Activated effector memory CD4-positive, alpha-beta T cell treated with Interleukin-2 at 50 U/mL for 16 hours (primary cell): ENCODE measurements around the gene SLC52A1.
"Not testable (repeated sequence)": the region's sequence is repeated elsewhere in the genome, so short reads cannot be mapped to it uniquely, and the experiment has no call there.

Experiments used
- DNase-seq: peaks from one replicate; pipeline ENCODE4 v3.0.0-alpha.2; 2020

SLC52A1 gene

GRCh38 chr17:5035315-5035714, at the start of gene SLC52A1:
SLC52A1 (minus strand) TSS chr17:5035426; CDS start chr17:5034606, 820 bp downstream.
- no peak for DNase-seq

GRCh38 chr17:5080591-5080990, 45.4 kb upstream of the SLC52A1 start:
- no peak for DNase-seq

- DNase-seq, result peak; percentile 65
These were observed 43.1 kb upstream of the SLC52A1 start, which contains the start of gene ZFP3 for GRCh38 chr17:5078106-5079028. ZFP3 (plus strand) TSS chr17:5078467; CDS start chr17:5091505, 13,038 bp downstream.

- DNase-seq, result no peak
These were observed 42.5 kb upstream of the SLC52A1 start for GRCh38 chr17:5077781-5078105.

- DNase-seq, result not testable (repeated sequence)
These were observed 42.0 kb upstream of the SLC52A1 start for GRCh38 chr17:5077275-5077674.

- DNase-seq, result not testable (repeated sequence)
These were observed 40.2 kb upstream of the SLC52A1 start for GRCh38 chr17:5075472-5075871.

GRCh38 chr17:5069724-5070123, 34.5 kb upstream of the SLC52A1 start:
- DNase-seq, result no peak

GRCh38 chr17:5068236-5068635, 33.0 kb upstream of the SLC52A1 start:
- no peak for DNase-seq

GRCh38 chr17:5065227-5065744, 30.1 kb upstream of the SLC52A1 start:
- no peak for DNase-seq

- no peak for DNase-seq
These were observed 20.3 kb upstream of the SLC52A1 start for GRCh38 chr17:5055543-5055942.

GRCh38 chr17:5050278-5050677, 15.1 kb upstream of the SLC52A1 start:
- no peak for DNase-seq

GRCh38 chr17:5049314-5049841, 14.2 kb upstream of the SLC52A1 start:
- peak; percentile 77 for DNase-seq

GRCh38 chr17:5047446-5047845, 12.2 kb upstream of the SLC52A1 start:
- no peak for DNase-seq

GRCh38 chr17:5045496-5045895, 10.3 kb upstream of the SLC52A1 start:
- no peak for DNase-seq

- DNase-seq, result no peak
These were observed 9.4 kb upstream of the SLC52A1 start for GRCh38 chr17:5044630-5045029.

GRCh38 chr17:5043524-5043923, 8.3 kb upstream of the SLC52A1 start:
- DNase-seq, result no peak

GRCh38 chr17:5042157-5043022, 7.2 kb upstream of the SLC52A1 start:
- peak; percentile 36 for DNase-seq

- no peak for DNase-seq
These were observed 575 bp downstream of the SLC52A1 start for GRCh38 chr17:5034651-5035050.

GRCh38 chr17:5034063-5034462, 1.2 kb downstream of the SLC52A1 start:
- no peak for DNase-seq

- DNase-seq, result no peak
These were observed 1.7 kb downstream of the SLC52A1 start for GRCh38 chr17:5033352-5034015.

- no peak for DNase-seq
These were observed 2.4 kb downstream of the SLC52A1 start for GRCh38 chr17:5032865-5033264.

- peak; percentile 77 for DNase-seq
These were observed 3.7 kb downstream of the SLC52A1 start for GRCh38 chr17:5031365-5032082.
